Mesenchymal stem cell (in vitro differentiated cells and primary cell): ENCODE measurements around the gene YTHDC1. TPM values are rescaled to one million over a fixed set of nuclear protein-coding genes. Genes with fewer than 3 reads are reported as not detected.

Source experiments
- DNase-seq: peaks from one replicate; pipeline ENCODE4 v3.0.0-alpha.2; 2013
- H2AFZ ChIP-seq: one replicate; pipeline ENCODE4 v1.6.1; 2013; ENCODE audit warnings: low read depth, mild to moderate bottlenecking, control low read depth, inconsistent platforms, low read length, moderate library complexity
- H2AK5ac ChIP-seq: 2 replicates; pipeline ENCODE4 v1.6.1; 2013; ENCODE audit warnings: low read length, moderate library complexity, mild to moderate bottlenecking, inconsistent platforms; ENCODE audit not compliant: severe bottlenecking
- H2BK120ac ChIP-seq: one replicate; pipeline ENCODE4 v1.6.1; 2013; ENCODE audit warnings: low read depth, mild to moderate bottlenecking, inconsistent platforms, low read length, moderate library complexity
- H2BK12ac ChIP-seq, 2 experiments: one replicate each; pipeline ENCODE4 v1.6.1; 2013; ENCODE audit warnings: inconsistent platforms in 2 of 2, low read length in 2 of 2, mild to moderate bottlenecking in 2 of 2, moderate library complexity in 2 of 2, control low read depth in 1 of 2
- H2BK15ac ChIP-seq: one replicate; pipeline ENCODE4 v1.6.1; 2013; ENCODE audit warnings: mild to moderate bottlenecking, low read depth, inconsistent platforms; ENCODE audit not compliant: poor library complexity, severe bottlenecking
- H2BK5ac ChIP-seq: 2 replicates; pipeline ENCODE4 v1.6.1; 2013; ENCODE audit warnings: low read depth, mild to moderate bottlenecking, low read length, control low read depth, inconsistent platforms; ENCODE audit not compliant: poor library complexity, severe bottlenecking
- H3K14ac ChIP-seq, 2 experiments: one replicate each; pipeline ENCODE4 v1.6.1; 2013; ENCODE audit warnings: inconsistent platforms in 2 of 2, low read length in 2 of 2, control low read depth in 1 of 2, mild to moderate bottlenecking in 1 of 2, moderate library complexity in 1 of 2
- H3K18ac ChIP-seq, 2 experiments: one replicate each; pipeline ENCODE4 v1.6.1; 2013; ENCODE audit warnings: inconsistent platforms in 2 of 2, low read length in 2 of 2, control low read depth in 1 of 2, low read depth in 1 of 2, mild to moderate bottlenecking in 1 of 2
- H3K23ac ChIP-seq, 2 experiments: one replicate each; pipeline ENCODE4 v1.6.1; 2013; ENCODE audit warnings: inconsistent platforms in 2 of 2, low read length in 2 of 2, mild to moderate bottlenecking in 2 of 2, moderate library complexity in 2 of 2, control low read depth in 1 of 2
- H3K27ac ChIP-seq: 2 replicates; pipeline ENCODE4 v1.5.1; 2013; ENCODE audit warnings: mild to moderate bottlenecking, moderate library complexity, low read length, control low read depth, inconsistent platforms; ENCODE audit not compliant: poor library complexity, severe bottlenecking
- H3K27me3 ChIP-seq, 2 experiments: 2 replicates each; pipeline versions ENCODE4 v1.6.1 to v1.7.0; 2013; ENCODE audit warnings: low read length in 2 of 2, mild to moderate bottlenecking in 2 of 2, moderate library complexity in 2 of 2, control low read depth in 1 of 2, inconsistent platforms in 1 of 2; ENCODE audit not compliant: control insufficient read depth in 1 of 2, insufficient read depth in 1 of 2
- H3K36me3 ChIP-seq, 2 experiments: 2 replicates each; pipeline versions ENCODE4 v1.6.1 to v1.7.0; 2013; ENCODE audit warnings: low read length in 2 of 2, control low read depth in 1 of 2, inconsistent platforms in 1 of 2, low read depth in 1 of 2, mild to moderate bottlenecking in 1 of 2; ENCODE audit not compliant: insufficient read depth in 2 of 2, control insufficient read depth in 1 of 2
- H3K4ac ChIP-seq, 2 experiments: one replicate each; pipeline ENCODE4 v1.6.1; 2013; ENCODE audit warnings: inconsistent platforms in 2 of 2, low read length in 2 of 2, mild to moderate bottlenecking in 2 of 2, moderate library complexity in 2 of 2, control low read depth in 1 of 2, low read depth in 1 of 2
- H3K4me1 ChIP-seq: 2 replicates; pipeline ENCODE4 v1.6.1; 2013; ENCODE audit warnings: low read depth, low read length, control low read depth; ENCODE audit not compliant: control insufficient read depth, insufficient read depth
- H3K4me2 ChIP-seq: 2 replicates; pipeline ENCODE4 v1.6.1; 2013; ENCODE audit warnings: low read length, mild to moderate bottlenecking, inconsistent platforms; ENCODE audit not compliant: poor library complexity, severe bottlenecking
- H3K4me3 ChIP-seq, 2 experiments: 2 replicates each; pipeline versions ENCODE4 v1.5.1 to v1.7.0; 2013; ENCODE audit warnings: low read length in 2 of 2, mild to moderate bottlenecking in 2 of 2, control low read depth in 1 of 2, low read depth in 1 of 2; ENCODE audit not compliant: insufficient read depth in 1 of 2
- H3K79me1 ChIP-seq: replicated peaks from 2 replicates; pipeline ENCODE4 v1.6.1; 2013; ENCODE audit warnings: mild to moderate bottlenecking, control low read depth, low read length, inconsistent platforms; ENCODE audit not compliant: poor library complexity, severe bottlenecking
- H3K9ac ChIP-seq: 2 replicates; pipeline ENCODE4 v1.7.0; 2013; ENCODE audit warnings: mild to moderate bottlenecking, low read length, moderate library complexity
- H3K9me3 ChIP-seq: 2 replicates; pipeline ENCODE4 v1.7.0; 2013; ENCODE audit warnings: mild to moderate bottlenecking, low read length; ENCODE audit not compliant: control insufficient read depth
- H4K8ac ChIP-seq: one replicate; pipeline ENCODE4 v1.6.1; 2013; ENCODE audit warnings: inconsistent platforms, mild to moderate bottlenecking, low read length, moderate library complexity
- H4K91ac ChIP-seq: one replicate; pipeline ENCODE4 v1.6.1; 2013; ENCODE audit warnings: mild to moderate bottlenecking, low read length, inconsistent platforms
- WGBS: methylation state at CpG from one replicate; pipeline ENCODE4 v1.1.7; 2013; ENCODE audit warnings: mixed read lengths; 5-methylcytosine and 5-hydroxymethylcytosine counted together
- small RNA-seq: library from polyadenylated mRNA; stranded (forward); fragments of <200 nt; extraction: miRNeasy Mini kit (QIAGEN cat#:217004); gene quantifications from one replicate; pipeline ENCODE3, GENCODE V24; 2013; ENCODE audit warnings: low read depth

The YTHDC1 gene

GRCh38 chr4:68271851-68272357 lies 78.0 kb downstream of the YTHDC1 start:
- H2AK5ac ChIP-seq, result no peak overlapping the region
- no peak overlapping the region for H2AFZ ChIP-seq
- peak overlapping the region in 1 of 2 experiments; percentile 74 for H3K4me3 ChIP-seq
- H3K18ac ChIP-seq, result no peak overlapping the region
- H3K14ac ChIP-seq, result no peak overlapping the region
- H3K23ac ChIP-seq, result no peak overlapping the region
- 26% methylated on average over 7 of the region's 11 CpGs for WGBS
- no peaks in the 10 kb centered on the region for H3K36me3 ChIP-seq
- H3K4me2 ChIP-seq, result peak overlapping the region; percentile 57
- H3K9me3 ChIP-seq, result no peaks in the 10 kb centered on the region
- no peak overlapping the region for H4K91ac ChIP-seq
- DNase-seq, result peak; percentile 76
- peak overlapping the region; percentile 85 for H3K9ac ChIP-seq
- no peak overlapping the region for H2BK120ac ChIP-seq
- no peak overlapping the region for H3K4ac ChIP-seq
- H3K4me1 ChIP-seq, result peaks cover 4% of the 10 kb centered on the region
- no peak overlapping the region for H4K8ac ChIP-seq
- no peaks in the 10 kb centered on the region for H3K79me1 ChIP-seq
- no peaks in the 10 kb centered on the region for H3K27me3 ChIP-seq
- no peak overlapping the region for H2BK12ac ChIP-seq
- H3K27ac ChIP-seq, result peak overlapping the region; percentile 90
- H2BK15ac ChIP-seq, result no peak overlapping the region
- H2BK5ac ChIP-seq, result no peak overlapping the region

DNA sequence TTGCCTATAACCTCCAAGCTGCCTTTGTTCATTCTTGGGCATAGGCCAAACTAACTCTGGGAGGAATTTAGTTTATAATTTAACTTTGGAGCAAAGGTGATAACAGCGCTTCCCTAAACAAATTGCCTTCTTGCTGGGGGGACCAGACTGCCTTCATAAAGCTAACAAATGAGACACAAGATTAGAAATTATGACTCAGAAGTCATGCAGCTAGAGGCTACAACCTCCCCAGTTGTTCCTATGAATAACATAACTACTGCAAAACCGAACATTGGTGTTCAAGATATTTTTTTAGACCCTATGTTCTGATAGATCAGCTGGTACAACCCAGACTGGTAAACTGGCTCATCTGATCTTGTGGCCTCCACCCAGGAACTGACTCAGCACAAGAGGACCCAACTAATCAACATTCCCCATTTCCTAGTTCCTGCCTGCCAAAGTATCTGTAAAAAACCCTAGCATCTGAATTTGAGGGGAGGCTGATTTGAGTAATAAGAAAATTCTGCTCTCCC lies 82.4 kb downstream of the YTHDC1 start:
- H3K4me2 ChIP-seq, result no peak overlapping the region
- H4K8ac ChIP-seq, result no peak overlapping the region
- no peak overlapping the region for H2AFZ ChIP-seq
- no peak overlapping the region for H2BK15ac ChIP-seq
- H2BK120ac ChIP-seq, result peak overlapping the region; percentile 34
- no peak overlapping the region for H2BK12ac ChIP-seq
- no peak overlapping the region for H3K9ac ChIP-seq
- H3K23ac ChIP-seq, result no peak overlapping the region
- peak overlapping the region; percentile 99 for H3K27ac ChIP-seq
- H3K14ac ChIP-seq, result no peak overlapping the region
- DNase-seq, result peak; percentile 66
- no peaks in the 10 kb centered on the region for H3K36me3 ChIP-seq
- H3K9me3 ChIP-seq, result no peaks in the 10 kb centered on the region
- no peaks in the 10 kb centered on the region for H3K27me3 ChIP-seq
- H3K4ac ChIP-seq, result no peak overlapping the region
- no peak overlapping the region for H4K91ac ChIP-seq
- H2BK5ac ChIP-seq, result no peak overlapping the region
- no peak overlapping the region for H2AK5ac ChIP-seq
- peaks cover 5% of the 10 kb centered on the region for H3K4me1 ChIP-seq
- H3K79me1 ChIP-seq, result no peaks in the 10 kb centered on the region
- H3K4me3 ChIP-seq, result no peak overlapping the region
- H3K18ac ChIP-seq, result no peak overlapping the region
- WGBS, result 35% methylated on average over 2 of the region's 2 CpGs

DNA sequence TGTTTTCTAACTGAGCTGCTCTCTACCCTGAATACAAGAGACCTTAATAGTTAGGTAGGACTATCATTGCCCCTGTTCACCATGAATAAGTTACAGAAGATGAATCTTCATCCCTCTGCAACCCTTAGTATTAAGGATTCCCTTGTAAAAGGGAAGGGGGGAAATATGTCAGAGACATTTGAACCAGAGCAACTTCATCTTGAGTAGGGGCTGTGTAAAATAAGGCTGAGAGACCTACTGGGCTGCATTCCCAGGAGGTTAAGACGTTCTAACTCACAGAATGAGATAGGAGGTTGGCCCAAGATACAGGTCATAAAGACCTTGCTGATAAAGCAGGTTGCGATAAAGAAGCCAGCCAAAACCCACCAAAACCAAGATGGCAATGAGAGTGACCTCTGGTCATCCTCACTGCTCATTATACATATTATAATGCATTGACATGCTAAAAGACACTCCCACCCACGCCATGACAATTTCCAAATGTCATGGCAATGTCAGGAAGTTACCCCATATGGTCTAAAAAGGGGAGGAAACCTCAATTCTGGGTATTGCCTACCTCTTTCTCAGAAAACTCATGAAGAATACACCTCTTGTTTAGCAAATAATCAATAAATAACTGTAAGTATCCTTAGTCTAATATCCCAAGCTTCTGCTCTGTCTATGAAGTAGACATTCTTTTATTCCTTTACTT lies 84.9 kb downstream of the YTHDC1 start:
- no peak overlapping the region for H2AFZ ChIP-seq
- no peaks in the 10 kb centered on the region for H3K9me3 ChIP-seq
- no peak overlapping the region for H2AK5ac ChIP-seq
- DNase-seq, result no peak
- no peak overlapping the region for H3K4me3 ChIP-seq
- no peak overlapping the region for H2BK120ac ChIP-seq
- H2BK12ac ChIP-seq, result no peak overlapping the region
- 65% methylated on average over 3 of the region's 3 CpGs for WGBS
- H2BK15ac ChIP-seq, result no peak overlapping the region
- H3K23ac ChIP-seq, result no peak overlapping the region
- no peak overlapping the region for H2BK5ac ChIP-seq
- no peak overlapping the region for H3K18ac ChIP-seq
- no peaks in the 10 kb centered on the region for H3K79me1 ChIP-seq
- no peak overlapping the region for H3K4me2 ChIP-seq
- H3K4me1 ChIP-seq, result peaks cover 5% of the 10 kb centered on the region
- no peak overlapping the region for H3K9ac ChIP-seq
- no peak overlapping the region for H3K14ac ChIP-seq
- no peaks in the 10 kb centered on the region for H3K27me3 ChIP-seq
- H3K4ac ChIP-seq, result no peak overlapping the region
- H4K91ac ChIP-seq, result no peak overlapping the region
- no peak overlapping the region for H4K8ac ChIP-seq
- no peak overlapping the region for H3K27ac ChIP-seq
- no peaks in the 10 kb centered on the region for H3K36me3 ChIP-seq

Small RNA genes within 50 kb of the gene (small RNA-seq; reads per million reads assigned to genes)
- not detected for gene MT2P1
